C1 segment of cervical spinal cord (tissue), 14 donors: Measurements from ENCODE around the gene ASB3.
"Not testable (repeated sequence)": the region's sequence is repeated elsewhere in the genome, so short reads cannot be mapped to it uniquely, and the experiment has no call there.

Experiments used
- DNase-seq, 14 donors: peaks; one replicate each; lab custom pipeline; 2025; lab: John Stamatoyannopoulos, UW

Gene ASB3

DNA sequence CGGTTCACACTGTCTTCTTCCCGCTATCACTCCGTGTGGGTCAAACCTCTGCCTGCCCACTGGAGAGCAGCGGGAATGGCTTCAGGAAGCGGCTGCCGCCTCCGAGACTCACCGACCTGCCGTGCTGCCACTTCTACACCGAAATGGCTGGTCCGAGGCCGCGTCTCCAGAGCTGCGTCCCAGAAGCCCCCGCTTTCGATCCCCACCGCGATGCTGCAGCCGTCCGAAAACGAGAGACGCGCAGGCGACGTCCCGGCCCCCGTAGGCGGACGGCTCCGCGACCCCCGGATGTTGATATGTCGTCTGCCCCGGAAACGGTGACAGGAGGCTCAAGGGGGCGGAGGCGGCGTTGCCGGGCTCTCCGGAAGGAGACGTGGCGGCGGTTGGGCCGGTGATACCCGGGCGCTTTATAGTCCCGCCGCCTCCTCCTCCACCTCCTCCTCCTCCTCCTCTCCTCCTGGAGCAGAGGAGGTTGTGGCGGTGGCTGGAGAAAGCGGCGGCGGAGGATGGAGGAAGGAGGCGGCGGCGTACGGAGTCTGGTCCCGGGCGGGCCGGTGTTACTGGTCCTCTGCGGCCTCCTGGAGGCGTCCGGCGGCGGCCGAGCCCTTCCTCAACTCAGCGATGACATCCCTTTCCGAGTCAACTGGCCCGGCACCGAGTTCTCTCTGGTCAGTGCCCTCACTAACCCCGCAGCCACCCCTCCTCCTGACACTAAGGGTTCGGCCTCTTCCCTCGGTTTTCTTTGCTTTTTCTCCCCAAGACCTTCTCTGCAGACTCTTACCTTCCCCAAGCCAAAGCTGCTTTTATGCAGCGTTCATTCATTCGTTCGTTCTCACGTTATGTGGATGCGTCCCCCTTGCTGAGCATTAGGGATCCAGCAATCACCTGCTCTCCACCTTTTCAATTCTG lies at the start of gene ASB3, which contains the start of gene ERLEC1:
Gene ASB3, minus strand, starts transcription at position 249 of the 909 bp plus-strand sequence. CDS start 21,381 bp downstream, outside the sequence.
Gene ERLEC1, plus strand, starts transcription at position 340 of the 909 bp plus-strand sequence. Its CDS starts 167 bp downstream, at position 507.
- DNase-seq, result peak; percentile 49 to 93 (median 86)

GRCh38 chr2:53829980-53830290 lies 43.2 kb upstream of the ASB3 start:
- DNase-seq, result not testable (repeated sequence)

GRCh38 chr2:53829273-53829979 lies 42.7 kb upstream of the ASB3 start:
- peak in 1 of 14 donors; percentile 15 for DNase-seq

DNA sequence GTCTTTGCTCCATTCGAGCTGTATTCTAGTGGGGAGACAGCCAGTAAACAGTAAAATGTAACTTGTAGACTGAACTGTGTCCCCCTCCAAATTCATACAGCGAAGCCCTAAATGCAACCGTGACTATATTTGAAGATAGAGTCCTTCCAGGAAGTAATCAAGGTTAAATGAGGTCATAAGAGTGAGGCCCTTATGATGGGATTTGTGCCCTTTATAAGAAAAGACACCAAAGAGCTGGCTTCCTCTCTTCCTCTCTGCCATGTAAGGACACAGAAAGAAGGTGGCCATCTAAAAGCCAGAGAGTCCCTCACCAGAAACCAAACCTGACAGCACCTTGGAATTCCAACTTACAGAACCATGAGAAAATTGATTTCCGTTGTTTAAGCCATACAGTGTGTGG lies 41.6 kb upstream of the ASB3 start:
- no peak for DNase-seq

DNA sequence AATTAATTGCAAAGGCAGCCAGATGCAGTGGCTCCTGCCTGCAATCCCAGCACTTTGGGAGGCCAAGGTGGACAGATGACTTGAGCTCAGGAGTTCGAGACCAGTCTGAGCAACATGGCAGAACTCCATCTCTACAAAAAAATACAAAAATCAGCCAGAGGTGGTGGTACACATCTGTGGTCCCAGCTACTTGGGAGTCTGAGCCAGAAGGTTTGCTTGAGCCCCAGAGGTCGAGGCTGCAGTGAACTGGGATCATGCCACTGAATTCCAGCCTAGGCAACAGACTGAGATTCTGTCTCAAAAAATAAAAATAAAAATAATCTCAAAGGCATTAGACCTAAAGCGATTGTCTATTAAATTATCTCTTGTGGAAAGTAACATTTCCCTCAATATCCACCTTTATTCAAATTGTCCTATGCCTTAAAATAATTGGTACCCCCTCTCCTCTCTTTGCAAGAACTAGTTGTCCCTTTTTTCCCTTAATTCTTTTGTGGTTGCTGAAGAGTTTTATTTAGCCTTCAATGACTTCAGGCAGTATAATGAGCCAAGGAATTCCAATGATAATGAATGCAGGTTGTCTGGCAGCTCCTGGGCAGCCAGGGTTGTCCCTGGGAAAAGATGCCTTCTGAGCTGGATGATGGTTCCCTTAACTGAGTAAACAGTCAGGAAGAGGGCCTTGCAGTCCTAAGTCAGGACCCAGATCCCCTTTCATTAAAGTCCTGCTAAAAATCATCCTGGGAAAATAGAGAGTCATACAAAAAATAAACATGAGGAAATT lies 40.8 kb upstream of the ASB3 start:
- peak in 6 of 14 donors; percentile 1 to 26 (median 16) for DNase-seq

DNA sequence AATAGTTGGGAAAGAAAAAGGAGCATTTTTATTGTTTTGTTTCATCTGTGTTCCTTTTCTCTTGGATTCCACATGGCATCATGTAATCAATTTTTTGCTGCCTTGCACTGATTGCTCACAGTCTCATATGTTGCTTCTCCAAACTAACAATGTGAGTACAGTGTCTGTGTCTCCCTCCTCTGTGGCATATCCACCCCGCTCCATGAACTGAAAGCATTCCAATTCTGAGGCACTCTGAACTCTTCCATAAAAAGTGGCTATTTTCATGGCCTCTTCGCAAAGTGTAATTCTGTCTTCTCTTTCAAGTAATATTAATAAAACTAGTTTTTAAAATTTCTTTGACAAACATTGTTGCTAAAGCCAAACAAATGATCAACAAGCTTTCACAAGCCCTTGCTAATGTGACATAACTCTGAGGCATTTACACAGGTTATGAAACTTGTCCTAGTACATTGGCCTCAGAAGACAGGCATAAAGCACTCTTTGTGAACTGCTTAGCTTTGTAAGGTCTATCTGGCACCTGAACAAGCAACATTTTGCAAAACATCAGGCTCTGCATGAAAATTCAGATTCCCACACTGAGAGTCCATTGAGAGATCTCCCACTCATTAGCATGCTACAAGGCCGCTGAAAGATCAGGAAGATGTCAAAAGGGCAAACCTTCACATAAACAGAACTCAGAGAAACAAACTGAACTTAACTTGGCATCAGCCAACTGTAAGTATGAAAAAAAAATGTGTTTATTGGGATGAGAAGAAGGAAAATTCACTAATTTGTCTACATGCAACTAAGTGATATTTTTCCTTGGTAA lies 40.0 kb upstream of the ASB3 start:
- DNase-seq, result peak in 8 of 14 donors; percentile 6 to 46 (median 22)

DNA sequence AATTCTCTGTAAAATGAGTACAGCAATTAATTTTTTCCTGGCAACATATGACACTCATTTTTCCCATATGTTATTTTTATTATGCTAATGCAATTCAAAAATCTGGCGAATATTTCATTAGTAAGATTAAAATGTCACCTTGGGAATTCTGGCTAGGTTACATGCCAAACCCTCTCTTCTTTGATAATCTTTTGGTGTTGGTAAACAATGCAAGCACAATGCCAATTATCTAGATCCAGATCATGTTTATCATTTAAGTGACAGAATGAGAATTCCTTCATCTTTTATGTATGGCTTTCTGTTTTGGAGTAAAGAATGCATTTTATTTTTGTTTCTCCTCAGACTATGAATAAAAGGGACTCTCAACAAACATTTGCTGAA lies 39.3 kb upstream of the ASB3 start:
- no peak for DNase-seq

DNA sequence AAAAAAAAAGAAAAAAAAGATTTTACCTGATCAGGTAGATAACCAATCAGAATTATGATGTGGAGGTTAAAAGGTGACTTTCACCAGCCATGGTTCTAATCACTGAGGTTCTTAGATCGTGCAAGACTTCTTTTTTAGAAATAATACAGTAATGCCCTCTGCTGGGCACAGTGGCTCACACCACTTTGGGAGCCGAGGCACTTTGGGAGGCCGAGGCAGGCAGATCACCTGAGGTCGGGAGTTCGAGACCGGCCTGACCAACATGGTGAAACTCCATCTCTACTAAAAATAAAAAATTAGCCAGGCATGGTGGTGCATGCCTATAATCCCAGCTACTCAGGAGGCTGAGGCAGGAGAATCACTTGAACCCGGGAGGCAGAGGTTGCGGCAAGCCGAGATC lies 36.9 kb upstream of the ASB3 start:
- DNase-seq, result not testable (repeated sequence)

GRCh38 chr2:53821810-53822209 lies 35.1 kb upstream of the ASB3 start:
- DNase-seq, result no peak

- DNase-seq, result no peak
Observed at GRCh38 chr2:53820711-53821110, 34.0 kb upstream of the ASB3 start.

DNA sequence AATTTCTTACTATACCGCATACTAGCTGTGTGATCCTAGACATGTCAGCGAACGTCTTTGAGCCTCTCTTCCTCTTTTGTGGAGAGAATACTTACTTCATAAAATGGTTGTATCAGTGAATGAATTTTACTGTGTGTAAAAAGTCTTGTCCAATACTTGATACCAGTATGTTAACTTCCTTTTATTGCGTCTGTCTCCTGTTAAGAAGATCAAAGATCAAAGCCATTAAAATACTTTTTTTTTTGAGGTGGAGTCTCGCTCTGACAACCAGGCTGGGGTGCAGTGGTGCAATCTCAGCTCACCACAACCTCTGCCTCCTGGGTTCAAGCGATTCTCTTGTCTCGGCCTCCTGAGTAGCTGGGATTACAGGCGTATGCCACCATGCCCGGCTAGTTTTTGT lies 33.3 kb upstream of the ASB3 start:
- no peak for DNase-seq

GRCh38 chr2:53819634-53820033 lies 32.9 kb upstream of the ASB3 start:
- no peak for DNase-seq

DNA sequence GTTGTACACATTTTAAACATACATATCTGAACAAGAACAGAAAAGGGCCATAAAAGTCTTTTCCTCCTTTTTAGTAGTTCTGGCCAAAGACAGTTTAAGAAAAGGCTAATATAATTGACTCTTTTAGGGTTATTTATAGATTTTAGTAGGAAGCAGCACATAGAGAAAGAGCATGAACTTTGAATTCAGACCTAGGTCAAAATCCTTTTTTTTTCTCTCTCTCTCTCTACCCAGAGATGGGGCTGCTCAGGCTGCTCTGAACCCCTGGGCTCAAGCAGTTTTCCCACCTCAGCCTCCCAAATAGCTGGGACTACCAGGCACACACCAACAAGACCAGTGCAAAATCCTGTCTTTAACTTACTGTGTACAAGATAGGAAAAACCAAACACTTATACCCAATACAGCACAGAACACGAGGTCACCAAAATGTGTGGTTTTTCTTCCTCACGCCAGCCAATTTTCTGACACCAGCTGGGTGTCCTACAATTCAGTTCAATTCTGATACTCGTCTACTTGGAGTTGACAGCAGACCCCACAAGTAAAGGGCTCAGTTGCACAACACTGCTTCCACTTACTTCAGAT lies 32.2 kb upstream of the ASB3 start:
- DNase-seq, result no peak

DNA sequence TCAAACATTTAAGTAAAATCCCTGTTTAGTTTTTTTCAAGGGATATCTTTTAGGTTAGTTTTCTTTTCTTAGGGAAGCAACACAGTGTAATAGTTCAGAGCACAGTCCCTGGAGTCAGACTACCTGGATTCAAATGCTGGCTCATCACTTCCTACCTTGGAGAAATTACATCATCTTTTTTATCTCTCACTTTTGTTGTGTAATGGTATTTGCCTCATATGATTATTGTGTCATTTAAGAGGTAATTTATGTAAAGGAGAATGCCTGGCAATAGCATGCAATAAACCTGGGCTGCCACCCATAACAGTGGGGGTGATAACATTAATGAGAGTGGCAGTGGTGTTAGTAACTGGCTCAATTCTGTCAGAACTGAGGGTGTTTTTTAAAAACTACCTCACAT lies 26.4 kb upstream of the ASB3 start:
- DNase-seq, result no peak

GRCh38 chr2:53811601-53812000 lies 24.8 kb upstream of the ASB3 start:
- no peak for DNase-seq

DNA sequence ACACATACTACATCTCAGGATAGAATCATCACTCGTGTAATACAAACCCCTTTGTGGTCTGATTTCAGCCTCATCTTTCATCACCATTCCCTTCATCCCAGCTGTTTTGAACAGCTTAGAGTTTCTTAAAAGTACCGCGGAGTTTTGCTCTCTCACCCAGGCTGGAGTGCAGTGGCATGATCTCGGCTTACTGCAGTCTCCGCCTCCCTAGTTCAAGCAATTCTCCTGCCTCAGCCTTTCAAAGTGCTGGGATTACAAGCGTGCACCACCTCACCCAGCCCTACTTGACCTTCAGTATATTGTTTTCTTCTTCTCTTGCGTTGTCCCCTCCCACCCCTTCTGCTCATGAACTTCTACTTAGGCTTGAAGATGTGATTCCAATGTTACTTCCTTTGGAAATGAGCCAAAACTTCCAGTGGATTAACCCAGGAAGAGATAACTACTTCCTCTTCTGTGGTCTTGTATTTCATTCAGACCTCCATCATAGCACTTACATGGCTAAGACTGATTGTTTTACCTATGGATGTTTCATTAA lies 15.9 kb upstream of the ASB3 start:
- DNase-seq, result no peak

GRCh38 chr2:53801547-53801946 lies 14.8 kb upstream of the ASB3 start:
- no peak for DNase-seq

GRCh38 chr2:53793821-53794220 lies 7.1 kb upstream of the ASB3 start:
- DNase-seq, result no peak

GRCh38 chr2:53793261-53793660 lies 6.5 kb upstream of the ASB3 start:
- no peak for DNase-seq

- DNase-seq, result no peak
Observed at GRCh38 chr2:53787614-53788289, 999 bp upstream of the ASB3 start.
